Measurements from ENCODE around the gene PRKACG.
A peak's percentile ranks its signal among the peaks of the same experiment; 100 is the strongest.

The PRKACG gene

GRCh38 chr9:69047371-69047770, 33.5 kb upstream of the PRKACG start:
- H2BK5ac ChIP-seq (ENCODE audit: low read depth, low read length, poor library complexity), result no peak overlapping the region
- no peaks in the 10 kb centered on the region for H3K27me3 ChIP-seq (ENCODE audit: insufficient read depth, low read length)
- H3K9me3 ChIP-seq (ENCODE audit: insufficient read depth, low read depth, low read length), result no peaks in the 10 kb centered on the region
- H3K14ac ChIP-seq (ENCODE audit: low read length), result no peak overlapping the region
- H4K91ac ChIP-seq (ENCODE audit: low read depth, low read length), result no peak overlapping the region
- no peak overlapping the region for H3K23ac ChIP-seq (ENCODE audit: low read length)
- H3K4me1 ChIP-seq (ENCODE audit: control insufficient read depth in 1 of 2, insufficient read depth in 2 of 2, low read length in 2 of 2), result peaks cover 11 to 13% of the 10 kb centered on the region in 2 experiments
- H4K12ac ChIP-seq (ENCODE audit: low read depth, low read length), result no peak overlapping the region
- no peak for DNase-seq
- H3K4me2 ChIP-seq (ENCODE audit: low read length), result no peak overlapping the region
- H2BK120ac ChIP-seq (ENCODE audit: insufficient read depth, low read length, poor library complexity), result no peak overlapping the region
- no peak overlapping the region for H3K4ac ChIP-seq (ENCODE audit: low read depth, low read length)
- no peak overlapping the region for H2BK12ac ChIP-seq (ENCODE audit: low read length)
- H3K79me1 ChIP-seq (ENCODE audit: low read length), result peaks cover 3% of the 10 kb centered on the region
- H2AFZ ChIP-seq (ENCODE audit: insufficient read depth, low read length, poor library complexity), result no peak overlapping the region
- no CpG with 5 or more reads among the region's 4 CpGs for WGBS (ENCODE audit: extremely low coverage, insufficient coverage, insufficient read length)
- H4K8ac ChIP-seq (ENCODE audit: low read depth, low read length), result no peak overlapping the region
- no peak overlapping the region for H3K27ac ChIP-seq (ENCODE audit: low read depth, low read length)
- no peak overlapping the region for H3K18ac ChIP-seq (ENCODE audit: low read length)
- H3K9ac ChIP-seq (ENCODE audit: low read length), result no peak overlapping the region
- H3K36me3 ChIP-seq (ENCODE audit: control insufficient read depth in 1 of 2, insufficient read depth in 2 of 2, low read length in 2 of 2), result peaks cover 3% of the 10 kb centered on the region in 2 experiments
- no peak overlapping the region for H2AK5ac ChIP-seq (ENCODE audit: low read length)
- H3K4me3 ChIP-seq (ENCODE audit: low read depth, low read length), result no peak overlapping the region
- H3K79me2 ChIP-seq (ENCODE audit: control insufficient read depth, insufficient read depth, low read length, poor library complexity), result no peaks in the 10 kb centered on the region

- no peak for DNase-seq
- H3K27ac ChIP-seq (ENCODE audit: low read depth, low read length), result no peak overlapping the region
- no peak overlapping the region for H3K4me2 ChIP-seq (ENCODE audit: low read length)
- H3K9me3 ChIP-seq (ENCODE audit: insufficient read depth, low read depth, low read length), result no peaks in the 10 kb centered on the region
- no peak overlapping the region for H4K12ac ChIP-seq (ENCODE audit: low read depth, low read length)
- WGBS (ENCODE audit: extremely low coverage, insufficient coverage, insufficient read length), result no CpG with 5 or more reads among the region's 4 CpGs
- H4K91ac ChIP-seq (ENCODE audit: low read depth, low read length), result no peak overlapping the region
- no peak overlapping the region for H2BK5ac ChIP-seq (ENCODE audit: low read depth, low read length, poor library complexity)
- peaks cover 3% of the 10 kb centered on the region in 2 experiments for H3K36me3 ChIP-seq (ENCODE audit: control insufficient read depth in 1 of 2, insufficient read depth in 2 of 2, low read length in 2 of 2)
- no peaks in the 10 kb centered on the region for H3K79me2 ChIP-seq (ENCODE audit: control insufficient read depth, insufficient read depth, low read length, poor library complexity)
- H3K23ac ChIP-seq (ENCODE audit: low read length), result no peak overlapping the region
- H3K4me3 ChIP-seq (ENCODE audit: low read depth, low read length), result no peak overlapping the region
- no peak overlapping the region for H2AFZ ChIP-seq (ENCODE audit: insufficient read depth, low read length, poor library complexity)
- H2BK120ac ChIP-seq (ENCODE audit: insufficient read depth, low read length, poor library complexity), result no peak overlapping the region
- H3K4ac ChIP-seq (ENCODE audit: low read depth, low read length), result no peak overlapping the region
- no peak overlapping the region for H3K14ac ChIP-seq (ENCODE audit: low read length)
- no peak overlapping the region for H2AK5ac ChIP-seq (ENCODE audit: low read length)
- no peak overlapping the region for H4K8ac ChIP-seq (ENCODE audit: low read depth, low read length)
- H2BK12ac ChIP-seq (ENCODE audit: low read length), result no peak overlapping the region
- H3K9ac ChIP-seq (ENCODE audit: low read length), result no peak overlapping the region
- H3K18ac ChIP-seq (ENCODE audit: low read length), result no peak overlapping the region
- no peaks in the 10 kb centered on the region for H3K27me3 ChIP-seq (ENCODE audit: insufficient read depth, low read length)
- peaks cover 13% of the 10 kb centered on the region in 2 experiments for H3K4me1 ChIP-seq (ENCODE audit: control insufficient read depth in 1 of 2, insufficient read depth in 2 of 2, low read length in 2 of 2)
- H3K79me1 ChIP-seq (ENCODE audit: low read length), result peaks cover 3% of the 10 kb centered on the region
Measured at GRCh38 chr9:69046723-69047122, 32.8 kb upstream of the PRKACG start.

GRCh38 chr9:69045821-69046220, 31.9 kb upstream of the PRKACG start:
- Histone ChIP-seq H2AK5ac (ENCODE audit: low read length) (no peak overlapping the region), H3K4me2 (ENCODE audit: low read length) (no peak overlapping the region), H2AFZ (ENCODE audit: insufficient read depth, low read length, poor library complexity) (no peak overlapping the region), H3K4me1 (ENCODE audit: control insufficient read depth in 1 of 2, insufficient read depth in 2 of 2, low read length in 2 of 2) (peaks cover 13 to 14% of the 10 kb centered on the region in 2 experiments), H3K9me3 (ENCODE audit: insufficient read depth, low read depth, low read length) (no peaks in the 10 kb centered on the region), H3K27ac (ENCODE audit: low read depth, low read length) (no peak overlapping the region), H4K12ac (ENCODE audit: low read depth, low read length) (no peak overlapping the region), H4K8ac (ENCODE audit: low read depth, low read length) (no peak overlapping the region), H3K14ac (ENCODE audit: low read length) (no peak overlapping the region), H3K4ac (ENCODE audit: low read depth, low read length) (no peak overlapping the region), H3K27me3 (ENCODE audit: insufficient read depth, low read length) (no peaks in the 10 kb centered on the region), H4K91ac (ENCODE audit: low read depth, low read length) (no peak overlapping the region), H3K18ac (ENCODE audit: low read length) (peak overlapping the region; percentile 38), H3K36me3 (ENCODE audit: control insufficient read depth in 1 of 2, insufficient read depth in 2 of 2, low read length in 2 of 2) (peaks cover 3% of the 10 kb centered on the region in 2 experiments), H2BK5ac (ENCODE audit: low read depth, low read length, poor library complexity) (no peak overlapping the region), H3K79me2 (ENCODE audit: control insufficient read depth, insufficient read depth, low read length, poor library complexity) (no peaks in the 10 kb centered on the region), H2BK120ac (ENCODE audit: insufficient read depth, low read length, poor library complexity) (no peak overlapping the region), H3K79me1 (ENCODE audit: low read length) (peaks cover 3% of the 10 kb centered on the region), H3K9ac (ENCODE audit: low read length) (no peak overlapping the region), H2BK12ac (ENCODE audit: low read length) (no peak overlapping the region), H3K4me3 (ENCODE audit: low read depth, low read length) (no peak overlapping the region), H3K23ac (ENCODE audit: low read length) (no peak overlapping the region)
- no peak for DNase-seq
- WGBS (ENCODE audit: extremely low coverage, insufficient coverage, insufficient read length), result no CpG with 5 or more reads among the region's 4 CpGs

- Histone ChIP-seq H2BK120ac (ENCODE audit: insufficient read depth, low read length, poor library complexity) (no peak overlapping the region), H3K36me3 (ENCODE audit: control insufficient read depth in 1 of 2, insufficient read depth in 2 of 2, low read length in 2 of 2) (peaks cover 3% of the 10 kb centered on the region in 2 experiments), H3K4me1 (ENCODE audit: control insufficient read depth in 1 of 2, insufficient read depth in 2 of 2, low read length in 2 of 2) (peaks cover 13 to 14% of the 10 kb centered on the region in 2 experiments), H3K4me3 (ENCODE audit: low read depth, low read length) (no peak overlapping the region), H2AFZ (ENCODE audit: insufficient read depth, low read length, poor library complexity) (no peak overlapping the region), H3K9ac (ENCODE audit: low read length) (no peak overlapping the region), H3K23ac (ENCODE audit: low read length) (no peak overlapping the region), H3K27me3 (ENCODE audit: insufficient read depth, low read length) (no peaks in the 10 kb centered on the region), H2BK12ac (ENCODE audit: low read length) (no peak overlapping the region), H4K8ac (ENCODE audit: low read depth, low read length) (no peak overlapping the region), H3K4me2 (ENCODE audit: low read length) (no peak overlapping the region), H2AK5ac (ENCODE audit: low read length) (no peak overlapping the region), H3K18ac (ENCODE audit: low read length) (no peak overlapping the region), H3K27ac (ENCODE audit: low read depth, low read length) (peak overlapping the region; percentile 24), H3K79me2 (ENCODE audit: control insufficient read depth, insufficient read depth, low read length, poor library complexity) (no peaks in the 10 kb centered on the region), H4K12ac (ENCODE audit: low read depth, low read length) (no peak overlapping the region), H3K14ac (ENCODE audit: low read length) (no peak overlapping the region), H3K4ac (ENCODE audit: low read depth, low read length) (no peak overlapping the region), H4K91ac (ENCODE audit: low read depth, low read length) (no peak overlapping the region), H3K9me3 (ENCODE audit: insufficient read depth, low read depth, low read length) (no peaks in the 10 kb centered on the region), H2BK5ac (ENCODE audit: low read depth, low read length, poor library complexity) (no peak overlapping the region), H3K79me1 (ENCODE audit: low read length) (peaks cover 3% of the 10 kb centered on the region)
- DNase-seq, result no peak
- WGBS (ENCODE audit: extremely low coverage, insufficient coverage, insufficient read length), result no CpG with 5 or more reads among the region's 9 CpGs
Measured at GRCh38 chr9:69044240-69045219, 30.6 kb upstream of the PRKACG start.

Data from trophoblast cell (in vitro differentiated cells and primary cell).